Mammary epithelial cell (primary cell): ENCODE results near the gene AKT1.

Experiments used
- EZH2 ChIP-seq: IDR thresholded peaks from 2 replicates; pipeline ENCODE4 v1.6.1; 2012; ENCODE audit warnings: low read length, inconsistent platforms, borderline replicate concordance
- TF ChIP-seq, protein P1 (sequence below), 2 donors: IDR thresholded peaks in 1 of 2; conservative IDR thresholded peaks in 1 of 2; 2 replicates each; pipeline ENCODE4 v1.5.1; 2011 to 2012; ENCODE audit warnings: inconsistent platforms in 2 of 2, low read length in 2 of 2, mild to moderate bottlenecking in 2 of 2, control low read depth in 1 of 2, low read depth in 1 of 2; ENCODE audit not compliant: insufficient read depth in 1 of 2; ENCODE audit errors: extremely low read depth in 1 of 2

DNA sequence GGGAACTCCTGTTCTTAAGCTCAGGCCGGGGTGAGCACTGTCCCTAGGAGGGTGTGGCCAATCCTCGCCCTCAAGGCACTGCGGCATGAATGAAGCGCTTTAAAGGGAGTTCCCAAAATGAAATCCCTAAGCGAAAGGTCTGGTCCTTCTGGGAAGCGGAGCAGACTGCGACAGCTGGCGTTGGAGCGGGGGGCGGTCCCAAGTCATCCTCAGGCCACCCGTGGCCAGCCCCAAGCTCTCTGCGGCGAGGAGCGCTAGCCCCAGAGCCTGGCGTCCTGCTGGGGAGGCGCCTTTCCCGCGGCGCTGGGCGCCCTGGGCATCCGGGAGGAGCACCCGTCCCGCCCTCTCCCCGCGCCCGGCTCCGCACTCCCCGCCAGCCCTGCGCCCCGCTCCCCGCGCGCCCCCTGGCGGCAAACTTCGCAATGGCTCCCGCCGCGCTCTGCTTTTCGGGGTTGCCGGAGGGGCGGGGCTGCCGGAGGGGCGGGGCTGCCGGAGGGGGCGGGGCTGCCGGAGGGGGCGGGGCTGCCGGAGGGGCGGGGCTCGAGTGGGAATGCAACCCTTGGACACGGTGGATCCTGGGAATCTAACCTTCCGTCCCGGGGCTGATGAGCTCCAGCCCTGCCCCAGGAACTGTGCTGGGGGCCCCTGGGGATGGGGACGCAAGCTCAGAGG is 30.8 kb upstream of the AKT1 start:
- TF ChIP-seq, protein P1, sequence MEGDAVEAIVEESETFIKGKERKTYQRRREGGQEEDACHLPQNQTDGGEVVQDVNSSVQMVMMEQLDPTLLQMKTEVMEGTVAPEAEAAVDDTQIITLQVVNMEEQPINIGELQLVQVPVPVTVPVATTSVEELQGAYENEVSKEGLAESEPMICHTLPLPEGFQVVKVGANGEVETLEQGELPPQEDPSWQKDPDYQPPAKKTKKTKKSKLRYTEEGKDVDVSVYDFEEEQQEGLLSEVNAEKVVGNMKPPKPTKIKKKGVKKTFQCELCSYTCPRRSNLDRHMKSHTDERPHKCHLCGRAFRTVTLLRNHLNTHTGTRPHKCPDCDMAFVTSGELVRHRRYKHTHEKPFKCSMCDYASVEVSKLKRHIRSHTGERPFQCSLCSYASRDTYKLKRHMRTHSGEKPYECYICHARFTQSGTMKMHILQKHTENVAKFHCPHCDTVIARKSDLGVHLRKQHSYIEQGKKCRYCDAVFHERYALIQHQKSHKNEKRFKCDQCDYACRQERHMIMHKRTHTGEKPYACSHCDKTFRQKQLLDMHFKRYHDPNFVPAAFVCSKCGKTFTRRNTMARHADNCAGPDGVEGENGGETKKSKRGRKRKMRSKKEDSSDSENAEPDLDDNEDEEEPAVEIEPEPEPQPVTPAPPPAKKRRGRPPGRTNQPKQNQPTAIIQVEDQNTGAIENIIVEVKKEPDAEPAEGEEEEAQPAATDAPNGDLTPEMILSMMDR (conservative IDR thresholded peaks at IDR 0.05 in 1 of 2, IDR thresholded peaks at IDR 0.05 in 1 of 2; ENCODE audit: extremely low read depth in 1 of 2, insufficient read depth in 1 of 2, low read depth in 1 of 2, low read length in 2 of 2): peak; percentile 27 to 70
- TF ChIP-seq EZH2: no peak
